OCI-LY1 (cell line): ENCODE measurements around the gene CEACAM21.

Source experiments
- H2AFZ ChIP-seq: fragments of 200-600 bp; sonication (generic), shearing (Covaris generic); 2 replicates; pipeline ENCODE4 v1.6.0; 2014; ENCODE audit warnings: antibody characterized with exemption, mild to moderate bottlenecking, low read length
- H3F3A ChIP-seq: fragments of 200-600 bp; sonication (generic), shearing (Covaris generic); 2 replicates; pipeline ENCODE4 v1.6.0; 2014; ENCODE audit warnings: mild to moderate bottlenecking, antibody characterized with exemption, low read length, moderate library complexity; ENCODE audit not compliant: insufficient read depth
- H3K27ac ChIP-seq: fragments of 200-600 bp; sonication (generic); 2 replicates; pipeline ENCODE4 v1.5.1; 2014; ENCODE audit warnings: low read length, mixed run types, mild to moderate bottlenecking, low read depth; ENCODE audit not compliant: poor library complexity, severe bottlenecking
- H3K27me3 ChIP-seq: fragments of 200-600 bp; sonication (generic); 2 replicates; pipeline ENCODE4 v1.6.0; 2014; ENCODE audit warnings: antibody characterized with exemption, mild to moderate bottlenecking, low read length, moderate library complexity; ENCODE audit not compliant: insufficient read depth
- H3K36me3 ChIP-seq: fragments of 200-600 bp; sonication (generic); 2 replicates; pipeline ENCODE4 v1.6.1; 2014; ENCODE audit warnings: mild to moderate bottlenecking, antibody characterized with exemption, low read length, moderate library complexity, mixed read lengths; ENCODE audit not compliant: insufficient read depth
- H3K4me1 ChIP-seq: fragments of 200-600 bp; sonication (generic); 2 replicates; pipeline ENCODE4 v1.5.1; 2014; ENCODE audit warnings: mild to moderate bottlenecking, low read length, moderate library complexity; ENCODE audit not compliant: insufficient read depth, severe bottlenecking
- H3K4me2 ChIP-seq: fragments of 200-600 bp; sonication (generic), shearing (Covaris generic); 2 replicates; pipeline ENCODE4 v1.6.1; 2014; ENCODE audit warnings: low read length
- H3K4me3 ChIP-seq: fragments of 200-600 bp; sonication (generic); 2 replicates; pipeline ENCODE4 v1.5.1; 2014; ENCODE audit warnings: low read length, low read depth, mild to moderate bottlenecking, mixed read lengths; ENCODE audit not compliant: poor library complexity, severe bottlenecking
- H3K79me2 ChIP-seq: fragments of 200-600 bp; shearing (Covaris generic); 2 replicates; pipeline ENCODE4 v1.6.1; 2016; ENCODE audit warnings: mixed run types, low read length, mixed read lengths; ENCODE audit not compliant: insufficient read depth
- H3K9ac ChIP-seq: fragments of 200-600 bp; sonication (generic), shearing (Covaris generic); 2 replicates; pipeline ENCODE4 v1.6.1; 2014; ENCODE audit warnings: mild to moderate bottlenecking, low read length, mixed read lengths
- H3K9me2 ChIP-seq: fragments of 200-600 bp; sonication (generic), shearing (Covaris generic); 2 replicates; pipeline ENCODE4 v1.6.1; 2014; ENCODE audit warnings: low read depth, mild to moderate bottlenecking, low read length, mixed read lengths
- H3K9me3 ChIP-seq: fragments of 200-600 bp; shearing (Covaris generic); 2 replicates; pipeline ENCODE4 v1.6.1; 2014; ENCODE audit warnings: low read length, mixed read lengths
- H4K20me1 ChIP-seq: fragments of 200-600 bp; sonication (generic), shearing (Covaris generic); 2 replicates; pipeline ENCODE4 v1.6.0; 2016; ENCODE audit warnings: mild to moderate bottlenecking, low read length; ENCODE audit not compliant: insufficient read depth
- EZH2 ChIP-seq: fragments of 200-600 bp; sonication (generic), shearing (Covaris generic); IDR thresholded peaks from 2 replicates; pipeline ENCODE4 v1.8.0; 2017; ENCODE audit warnings: borderline replicate concordance, mixed run types, mild to moderate bottlenecking, antibody characterized with exemption, low read length, moderate library complexity, mixed read lengths
- TF ChIP-seq, protein P1 (sequence below): fragments of 200-600 bp; sonication (generic), shearing (Covaris generic); IDR thresholded peaks from 2 replicates; pipeline ENCODE4 v1.5.1; 2017; ENCODE audit warnings: mild to moderate bottlenecking, antibody characterized with exemption, low read length, moderate library complexity, mixed read lengths

CEACAM21 gene

GRCh38 chr19:41606215-41606837 lies 30.4 kb downstream of the CEACAM21 start:
- no peaks in the 10 kb centered on the region for H3F3A ChIP-seq
- H3K27me3 ChIP-seq, result no peaks in the 10 kb centered on the region; the same call in 1 of the 2 replicates
- no peaks in the 10 kb centered on the region for H4K20me1 ChIP-seq
- no peak overlapping the region for H3K4me2 ChIP-seq
- H3K9me3 ChIP-seq, result no peaks in the 10 kb centered on the region
- H3K4me1 ChIP-seq, result no peaks in the 10 kb centered on the region
- H3K9me2 ChIP-seq, result no peaks in the 10 kb centered on the region
- no peak overlapping the region for H3K4me3 ChIP-seq
- no peak overlapping the region for H3K9ac ChIP-seq
- TF ChIP-seq, protein P1, sequence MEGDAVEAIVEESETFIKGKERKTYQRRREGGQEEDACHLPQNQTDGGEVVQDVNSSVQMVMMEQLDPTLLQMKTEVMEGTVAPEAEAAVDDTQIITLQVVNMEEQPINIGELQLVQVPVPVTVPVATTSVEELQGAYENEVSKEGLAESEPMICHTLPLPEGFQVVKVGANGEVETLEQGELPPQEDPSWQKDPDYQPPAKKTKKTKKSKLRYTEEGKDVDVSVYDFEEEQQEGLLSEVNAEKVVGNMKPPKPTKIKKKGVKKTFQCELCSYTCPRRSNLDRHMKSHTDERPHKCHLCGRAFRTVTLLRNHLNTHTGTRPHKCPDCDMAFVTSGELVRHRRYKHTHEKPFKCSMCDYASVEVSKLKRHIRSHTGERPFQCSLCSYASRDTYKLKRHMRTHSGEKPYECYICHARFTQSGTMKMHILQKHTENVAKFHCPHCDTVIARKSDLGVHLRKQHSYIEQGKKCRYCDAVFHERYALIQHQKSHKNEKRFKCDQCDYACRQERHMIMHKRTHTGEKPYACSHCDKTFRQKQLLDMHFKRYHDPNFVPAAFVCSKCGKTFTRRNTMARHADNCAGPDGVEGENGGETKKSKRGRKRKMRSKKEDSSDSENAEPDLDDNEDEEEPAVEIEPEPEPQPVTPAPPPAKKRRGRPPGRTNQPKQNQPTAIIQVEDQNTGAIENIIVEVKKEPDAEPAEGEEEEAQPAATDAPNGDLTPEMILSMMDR, result no peak
- TF ChIP-seq EZH2, result no peak
- no peak overlapping the region for H3K27ac ChIP-seq
- H3K79me2 ChIP-seq, result no peaks in the 10 kb centered on the region
- H3K36me3 ChIP-seq, result no peaks in the 10 kb centered on the region
- H2AFZ ChIP-seq, result no peak overlapping the region

DNA sequence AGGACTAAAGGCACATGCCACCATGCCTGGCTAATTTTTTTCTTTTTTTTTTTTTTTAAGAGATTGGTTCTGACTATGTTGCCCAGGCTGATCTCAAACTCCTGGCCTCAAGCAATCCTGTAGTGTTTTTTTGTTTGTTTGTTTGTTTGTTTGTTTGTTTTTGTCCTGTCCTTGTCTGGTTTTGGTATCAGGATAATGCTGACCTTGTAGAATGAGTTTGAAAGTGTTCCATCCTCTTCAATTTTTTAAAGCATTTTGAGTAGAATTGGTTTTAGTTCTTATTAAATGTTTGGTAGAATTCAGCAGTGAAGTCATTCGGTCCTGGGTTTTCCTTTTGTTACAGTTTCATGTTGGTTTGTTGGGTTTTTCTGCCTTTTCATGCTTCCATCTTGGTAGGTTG lies 31.7 kb downstream of the CEACAM21 start:
- Histone ChIP-seq H3K79me2 (no peaks in the 10 kb centered on the region), H3K4me3 (no peak overlapping the region), H3K9me3 (no peaks in the 10 kb centered on the region), H2AFZ (no peak overlapping the region), H3F3A (no peaks in the 10 kb centered on the region), H3K27ac (no peak overlapping the region), H3K4me2 (no peak overlapping the region), H3K36me3 (no peaks in the 10 kb centered on the region), H3K9me2 (no peaks in the 10 kb centered on the region), H3K9ac (no peak overlapping the region), H4K20me1 (no peaks in the 10 kb centered on the region), H3K27me3 (no peaks in the 10 kb centered on the region; the same call in 1 of the 2 replicates), H3K4me1 (no peaks in the 10 kb centered on the region)
- no peak for TF ChIP-seq EZH2
- TF ChIP-seq, protein P1, result no peak

GRCh38 chr19:41610789-41611188 lies 34.8 kb downstream of the CEACAM21 start:
- no peak for TF ChIP-seq EZH2
- TF ChIP-seq, protein P1, result no peak
- Histone ChIP-seq H3F3A (no peaks in the 10 kb centered on the region), H2AFZ (no peak overlapping the region)

More at GRCh38 chr19:41610789-41611188, 34.8 kb downstream of the CEACAM21 start:
- H3K9me2 ChIP-seq, result no peaks in the 10 kb centered on the region
- H3K27ac ChIP-seq, result no peak overlapping the region
- no peaks in the 10 kb centered on the region for H4K20me1 ChIP-seq
- H3K79me2 ChIP-seq, result no peaks in the 10 kb centered on the region
- H3K4me1 ChIP-seq, result no peaks in the 10 kb centered on the region
- no peak overlapping the region for H3K9ac ChIP-seq
- H3K27me3 ChIP-seq, result no peaks in the 10 kb centered on the region
- H3K4me2 ChIP-seq, result no peak overlapping the region
- no peaks in the 10 kb centered on the region for H3K9me3 ChIP-seq
- H3K4me3 ChIP-seq, result no peak overlapping the region
- no peaks in the 10 kb centered on the region for H3K36me3 ChIP-seq
